Aortic smooth muscle cell (primary cell): ENCODE results near the gene OR5AP2. TPM values are rescaled to one million over a fixed set of nuclear protein-coding genes. Genes with fewer than 3 reads are reported as not detected.

Experiments
- total RNA-seq: library from RNA; depleted of rRNA; stranded (reverse); fragments of >200 nt; gene quantifications from 2 replicates; pipeline ENCODE4 v1.2.3, GENCODE V29; 2014

The OR5AP2 gene
- total RNA-seq, result not detected in 2 replicates

DNA sequence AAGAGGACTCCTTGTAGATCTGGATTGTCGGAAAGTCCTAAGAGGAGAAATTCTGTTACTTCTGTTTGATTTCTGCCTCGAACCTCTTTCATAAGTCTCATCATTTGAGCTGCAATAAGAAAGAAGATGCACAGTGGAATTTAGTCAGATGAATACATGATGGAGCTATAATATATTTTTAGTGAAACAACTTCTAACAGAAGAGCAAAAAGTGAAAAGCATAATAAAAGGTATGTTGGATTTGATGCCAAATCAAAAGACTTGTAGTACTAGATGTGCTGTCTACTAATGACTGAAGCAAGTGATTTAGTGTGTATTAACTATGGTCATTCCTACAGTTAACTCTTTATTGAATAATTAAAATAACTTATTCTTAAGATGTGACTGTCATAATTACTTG, at the start of gene OR5AP2:
TSS of gene OR5AP2 (minus strand) at position 101 of the 400 bp plus-strand sequence. CDS start at position 101, 0 bp downstream.

DNA sequence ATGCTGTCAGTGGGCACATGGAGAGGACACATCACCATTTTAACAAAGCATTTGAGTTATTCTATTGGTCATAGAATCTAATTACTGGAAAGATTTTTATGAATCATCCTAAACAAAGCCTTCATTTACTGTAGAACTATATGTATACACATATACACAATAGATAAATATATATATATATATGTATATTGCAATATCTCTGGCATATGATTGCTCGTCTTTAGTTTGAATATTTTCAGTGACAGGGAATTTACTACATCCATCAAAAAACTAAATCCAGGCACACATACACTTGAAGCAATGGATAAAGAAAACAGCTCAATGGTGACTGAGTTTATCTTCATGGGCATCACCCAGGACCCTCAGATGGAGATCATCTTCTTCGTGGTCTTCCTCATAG, 21.1 kb upstream of the OR5AP2 start, which contains the start of gene OR5AR1:
TSS of gene OR5AR1 (plus strand) at position 301 of the 400 bp plus-strand sequence. CDS start at position 301, 0 bp downstream.

Other genes starting within 250 kb of the OR5AP2 start
- gene OR5AL1, start 229.7 kb downstream of the OR5AP2 start, total RNA-seq, result not detected in 2 replicates
- not detected in 2 replicates for gene OR5M3, start 169.1 kb downstream of the OR5AP2 start, total RNA-seq
- not detected in 2 replicates for gene OR5M8, start 151.1 kb downstream of the OR5AP2 start, total RNA-seq
- not detected in 2 replicates for gene OR5M11, start 99.2 kb downstream of the OR5AP2 start, total RNA-seq
- gene OR5M10, start 64.7 kb downstream of the OR5AP2 start, total RNA-seq, result not detected in 2 replicates
- gene OR5M1, start 27.6 kb downstream of the OR5AP2 start, total RNA-seq, result not detected in 2 replicates
- gene OR5AR1, start 21.2 kb upstream of the OR5AP2 start, total RNA-seq, result not detected in 2 replicates
- gene OR9G1, start 56.7 kb upstream of the OR5AP2 start, total RNA-seq, result not detected in 2 replicates
- gene OR9G4, start 106.3 kb upstream of the OR5AP2 start, total RNA-seq, result not detected in 2 replicates